Cerebellar nuclear complex (tissue), 1 donor: ENCODE results near the gene SRP54.
"Not testable (repeated sequence)": the region's sequence is repeated elsewhere in the genome, so short reads cannot be mapped to it uniquely, and the experiment has no call there.

Experiments
- DNase-seq, 2 experiments: peaks; one replicate each; lab custom pipeline; 2025; lab: John Stamatoyannopoulos, UW

Gene SRP54

DNA sequence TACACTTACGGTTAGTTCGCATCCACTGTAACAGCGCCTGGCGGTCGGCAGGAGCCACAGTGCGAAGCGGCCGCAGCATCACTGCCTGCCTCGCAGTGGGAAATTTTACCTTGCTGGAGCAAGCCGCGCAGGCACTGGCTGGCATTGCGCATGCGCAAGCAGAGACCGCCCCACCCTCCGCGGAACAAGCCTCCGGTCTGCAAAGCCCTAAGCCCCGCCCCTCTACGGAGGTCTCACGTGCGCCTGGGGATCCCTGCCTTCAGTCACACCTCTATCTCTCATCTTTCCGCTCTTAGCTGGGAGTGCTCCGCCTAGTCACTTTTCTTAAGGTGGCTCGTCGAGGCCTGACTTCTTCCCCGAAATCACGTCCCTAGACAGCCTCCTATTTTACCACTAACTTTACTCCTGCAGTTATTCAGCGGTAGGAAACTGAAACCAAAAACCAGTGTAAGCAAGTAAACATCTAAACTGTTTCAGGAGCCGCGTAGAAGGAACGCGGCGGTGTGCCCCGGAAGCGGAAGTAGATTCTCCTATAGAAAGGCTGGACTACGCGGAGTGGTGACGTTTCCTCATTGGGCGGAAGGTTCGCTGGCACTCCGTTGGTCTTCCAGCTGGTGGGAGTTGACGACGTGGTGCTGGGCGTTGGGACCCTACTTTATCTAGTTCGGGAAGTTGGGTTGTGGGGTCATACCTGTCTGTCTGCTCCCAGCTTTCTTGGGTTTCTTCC is at the start of gene SRP54:
SRP54 (plus strand) TSS at position 572 of the 727 bp plus-strand sequence. CDS start 13,718 bp downstream, outside the sequence.
- peak; percentile 96 to 97 for DNase-seq

DNA sequence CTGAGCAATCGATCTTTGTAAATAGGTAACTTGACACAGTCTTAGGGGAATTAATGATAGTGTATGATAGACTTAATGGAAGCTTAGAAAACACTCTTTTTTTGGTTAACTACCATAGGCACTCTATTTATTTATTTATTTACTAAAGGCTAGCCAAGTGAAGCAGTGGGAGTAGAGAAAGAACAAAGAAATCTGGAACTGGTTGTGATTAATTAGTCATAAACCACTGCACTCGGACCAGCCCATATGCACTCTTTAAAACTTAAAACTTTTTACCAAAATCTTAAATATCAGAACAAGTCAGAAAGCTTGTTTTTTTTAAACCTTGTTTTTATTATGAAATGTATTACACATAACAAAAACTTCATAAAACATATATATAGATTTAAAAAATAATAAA is 49.5 kb upstream of the SRP54 start:
- DNase-seq: no peak

- DNase-seq: no peak
Measured at GRCh38 chr14:34935488-34935887, 47.3 kb upstream of the SRP54 start.

DNA sequence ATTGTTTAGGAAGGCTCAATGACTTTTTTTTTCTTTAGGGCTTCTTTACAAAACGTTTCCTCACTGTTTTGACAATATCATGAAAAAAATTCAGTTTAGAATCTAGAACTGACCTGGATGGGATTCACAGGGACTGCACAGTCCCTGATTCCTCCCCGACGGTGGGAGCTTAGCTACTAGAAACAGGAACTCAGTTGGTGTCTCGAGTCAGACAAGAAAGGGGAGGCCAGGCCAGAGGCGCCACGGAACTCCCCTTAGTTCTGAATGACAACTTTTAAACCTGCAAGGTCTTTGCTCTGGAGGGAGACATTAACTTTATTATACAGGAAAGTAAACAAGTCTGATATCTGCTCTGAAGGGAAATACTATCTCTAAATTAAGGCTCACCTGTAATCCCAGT is 45.4 kb upstream of the SRP54 start:
- no peak for DNase-seq

- no peak for DNase-seq
Measured at GRCh38 chr14:34937876-34938275, 44.9 kb upstream of the SRP54 start.

DNA sequence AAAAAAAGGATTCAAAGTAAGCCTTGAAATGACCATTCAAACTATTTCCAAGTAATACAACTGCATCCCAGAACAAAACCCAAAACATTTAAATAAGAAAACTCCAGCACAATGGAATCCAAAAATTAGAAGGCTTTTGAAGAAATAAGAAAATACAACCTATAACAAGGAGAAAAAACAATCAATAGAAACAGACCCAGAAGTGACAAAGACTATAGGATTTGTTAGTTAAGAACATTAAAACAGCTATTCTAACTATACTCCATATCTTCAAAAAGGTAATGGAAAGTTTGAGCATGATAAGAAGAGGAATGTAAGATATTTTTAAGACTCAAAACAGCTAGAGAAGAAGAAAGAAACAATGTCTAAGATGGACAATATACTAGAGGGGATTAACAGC is 39.3 kb upstream of the SRP54 start:
- no peak for DNase-seq

- DNase-seq: no peak
Measured at GRCh38 chr14:34944744-34945143, 38.0 kb upstream of the SRP54 start.

DNA sequence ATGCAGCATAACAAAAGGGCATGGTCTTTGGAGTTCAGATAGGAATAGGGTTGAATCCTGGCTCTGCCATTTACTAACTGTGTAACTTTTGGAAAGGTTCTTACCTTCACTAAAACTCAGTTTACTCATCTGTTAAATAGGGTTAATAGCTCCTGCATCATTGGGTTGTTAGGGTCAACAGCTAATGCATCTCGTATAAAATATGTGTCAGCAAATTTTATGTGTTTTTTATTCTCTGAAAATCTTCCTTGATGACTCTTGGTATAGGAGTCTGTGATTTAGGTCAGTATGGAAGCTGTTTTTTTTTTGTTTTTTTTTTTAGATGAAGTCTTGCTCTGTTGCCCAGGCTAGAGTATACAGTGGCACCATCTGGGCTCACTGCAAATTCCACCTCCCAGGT is 36.1 kb upstream of the SRP54 start:
- no peak for DNase-seq

DNA sequence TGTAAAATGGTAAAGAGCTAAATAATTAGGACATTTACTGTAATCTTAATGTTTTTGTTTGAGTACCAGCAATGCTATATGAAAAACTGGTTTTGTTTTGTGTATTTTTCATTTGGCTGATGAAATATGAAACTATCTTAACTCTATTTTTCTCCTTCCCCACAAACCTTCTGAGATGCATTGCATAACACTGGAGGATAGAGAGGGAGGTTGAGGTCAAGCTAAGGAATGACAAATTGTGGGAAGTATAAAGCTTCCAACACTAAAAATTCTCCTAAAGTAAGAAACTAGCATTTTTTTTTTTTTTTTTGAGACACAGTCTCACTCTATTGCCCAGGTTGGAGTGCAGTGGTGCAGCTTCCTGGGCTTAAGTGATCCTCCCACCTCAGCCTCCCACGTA is 31.5 kb upstream of the SRP54 start:
- DNase-seq: no peak

- DNase-seq: no peak
Measured at GRCh38 chr14:34956931-34957330, 25.9 kb upstream of the SRP54 start.

DNA sequence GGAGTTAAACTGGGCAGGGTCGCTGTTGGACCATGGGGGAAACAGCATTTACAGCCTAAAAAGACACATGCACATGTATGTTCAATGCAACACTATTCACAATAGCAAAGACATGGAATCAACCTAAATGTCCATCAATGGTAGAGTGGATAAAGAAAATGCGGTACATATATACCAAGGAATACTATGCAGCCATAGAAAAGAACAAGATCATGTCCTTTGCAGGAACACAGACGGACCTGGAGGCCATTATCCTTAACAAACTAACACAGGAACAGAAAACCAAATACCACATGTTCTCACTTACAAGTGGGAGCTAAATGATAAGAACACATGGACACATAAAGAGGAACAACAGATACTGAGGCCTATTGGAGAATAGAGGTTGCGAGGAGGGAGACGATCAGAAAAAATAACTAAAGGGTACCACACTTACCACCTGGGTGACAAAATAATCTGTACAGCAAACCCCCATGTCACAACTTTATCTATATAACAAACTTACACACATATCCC is 25.0 kb upstream of the SRP54 start:
- no peak for DNase-seq

GRCh38 chr14:34962106-34962505 is 20.7 kb upstream of the SRP54 start:
- not testable (repeated sequence) for DNase-seq

- DNase-seq: no peak
Measured at GRCh38 chr14:34964977-34965764, 17.6 kb upstream of the SRP54 start.

- DNase-seq: no peak
Measured at GRCh38 chr14:34965912-34966311, 16.9 kb upstream of the SRP54 start.

DNA sequence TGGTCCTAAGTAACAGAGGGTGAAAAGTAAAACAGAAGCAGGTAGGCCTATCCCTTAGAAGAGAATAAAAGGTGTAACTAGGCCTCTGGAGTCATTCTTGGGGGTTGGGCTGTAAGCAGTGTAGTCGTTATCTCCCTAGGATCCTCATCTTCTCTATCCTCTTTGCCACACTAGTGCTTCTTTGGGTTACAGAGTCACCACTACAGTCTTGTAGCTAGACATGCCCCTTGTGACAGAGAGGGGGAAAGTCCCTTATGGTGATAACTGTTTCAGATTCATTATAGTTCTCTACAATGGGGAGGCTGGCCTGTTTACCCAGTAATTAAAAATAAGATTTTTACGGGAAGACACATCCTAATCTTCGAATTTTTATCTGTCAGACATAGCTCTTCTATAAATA is 16.4 kb upstream of the SRP54 start:
- DNase-seq: no peak

DNA sequence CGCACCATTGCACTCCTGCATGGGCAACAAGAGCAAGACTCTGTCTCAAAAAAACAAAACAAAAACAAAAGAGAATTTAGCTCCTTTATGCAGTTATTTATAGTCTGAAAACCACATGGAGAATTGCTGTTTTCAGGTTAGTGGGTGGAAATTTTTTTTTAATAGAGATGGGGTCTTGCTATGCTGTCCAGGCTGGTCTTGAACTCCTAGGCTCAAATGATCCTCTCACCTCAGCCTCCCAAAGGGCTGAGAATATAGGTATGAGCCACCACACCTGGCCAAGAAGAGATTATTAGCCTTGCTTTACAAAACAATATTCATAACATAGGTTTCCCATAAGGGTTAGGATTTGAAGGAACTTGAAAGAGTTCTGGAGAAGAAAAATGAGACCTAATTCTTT is 12.1 kb upstream of the SRP54 start:
- DNase-seq: no peak

- DNase-seq: no peak
Measured at GRCh38 chr14:34971381-34971780, 11.4 kb upstream of the SRP54 start.

- no peak for DNase-seq
Measured at GRCh38 chr14:34971801-34972200, 11.0 kb upstream of the SRP54 start.

- DNase-seq: no peak
Measured at GRCh38 chr14:34978444-34978843, 4.3 kb upstream of the SRP54 start.

DNA sequence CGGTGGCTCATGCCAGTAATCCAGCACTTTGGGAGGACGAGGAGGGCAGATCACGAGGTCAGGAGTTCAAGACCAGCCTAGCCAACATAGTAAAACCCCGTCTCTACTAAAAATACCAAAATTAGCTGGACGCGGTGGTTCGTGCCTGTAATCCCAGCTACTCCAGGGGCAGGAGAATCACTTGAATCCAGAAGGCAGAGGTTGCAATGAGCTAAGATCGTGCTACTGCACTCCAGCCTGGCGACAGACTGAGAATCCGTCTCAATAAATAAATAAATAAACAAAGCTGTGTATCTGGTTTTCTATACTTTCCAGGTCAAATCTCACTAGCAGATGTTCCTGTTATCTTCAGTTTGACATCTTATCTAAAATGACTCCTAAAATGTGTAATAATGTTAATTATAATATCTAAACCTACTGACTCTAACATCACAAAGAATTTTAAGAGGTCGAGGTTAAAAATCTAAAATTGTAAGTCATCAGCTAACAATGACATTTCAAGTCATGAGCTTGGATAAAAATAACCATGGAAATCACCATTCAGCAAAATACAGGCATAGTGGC is 2.4 kb upstream of the SRP54 start:
- DNase-seq: no peak

- no peak for DNase-seq
Measured at GRCh38 chr14:34981743-34982420, 910 bp upstream of the SRP54 start.

DNA sequence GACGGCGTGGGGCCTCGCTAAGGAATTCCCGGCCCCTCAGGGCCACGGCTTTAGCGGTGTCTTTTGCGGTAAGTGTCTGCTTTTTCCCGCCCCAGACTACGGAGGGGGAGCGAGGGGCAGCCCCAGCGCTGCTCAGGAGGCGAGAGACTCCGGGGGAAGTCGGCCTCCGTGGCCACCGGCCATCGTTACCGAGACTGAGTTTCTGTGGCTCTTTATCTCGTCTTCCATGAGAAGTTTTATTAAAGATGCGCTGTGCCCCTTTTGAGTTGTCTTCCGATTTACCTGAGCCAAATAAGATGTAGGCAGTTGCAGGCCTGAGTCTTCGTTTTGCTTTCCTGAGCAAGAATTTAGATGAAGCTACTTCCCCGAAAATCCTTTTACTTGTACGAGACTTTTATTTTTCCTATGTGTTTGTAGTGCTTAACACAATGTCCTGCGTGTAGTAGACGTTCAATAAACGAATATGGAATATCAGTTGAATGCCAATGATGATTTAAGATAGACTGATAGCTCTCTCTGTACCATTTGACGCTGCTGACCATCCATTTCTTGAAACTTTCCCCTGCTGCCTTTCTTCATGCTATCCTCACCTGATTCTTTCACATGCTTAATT is 462 bp downstream of the SRP54 start:
- no peak for DNase-seq
